ENCODE measurements around the gene CDK18. TPM values are rescaled to one million over a fixed set of nuclear protein-coding genes. Genes with fewer than 3 reads are reported as not detected.

CDK18 gene
- total and polyA plus RNA-seq, 12 donors = 41.4 to 199 (median 159) TPM

DNA sequence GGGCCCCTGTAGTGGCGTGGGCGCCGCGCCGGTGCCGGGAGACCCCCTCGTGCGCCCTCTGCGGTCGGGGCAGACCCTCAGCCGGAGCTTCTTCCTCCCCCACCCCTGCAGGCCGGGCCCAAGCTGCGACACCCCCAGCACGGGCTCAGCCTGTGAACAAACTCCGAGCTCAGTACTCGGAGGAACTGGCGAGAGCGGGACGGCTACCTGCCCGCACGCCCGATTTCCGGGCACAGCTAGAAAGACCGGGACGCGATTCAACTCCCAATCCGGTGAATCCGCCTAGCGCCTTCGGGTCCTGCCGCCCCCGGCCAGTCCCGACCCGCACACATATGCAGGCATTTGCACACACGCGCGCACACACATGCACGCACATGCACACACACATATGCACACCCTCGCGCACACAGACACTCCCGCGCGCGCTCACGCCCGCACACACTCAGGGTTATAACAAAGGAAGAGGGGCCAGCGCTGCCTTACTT is 48.0 kb upstream of the CDK18 start:
- 1% methylated on average over 47 of the region's 47 CpGs for WGBS, 2 donors
- Histone ChIP-seq H3K9me3 (no peaks in the 10 kb centered on the region), H3K4me1 (peaks cover 0 to 22% (median 18%) of the 10 kb centered on the region in 9 donors), H3K27ac (no peak overlapping the region), H3K27me3 (peaks cover 24 to 100% (median 97%) of the 10 kb centered on the region in 7 donors), H3K36me3 (no peaks in the 10 kb centered on the region), H3K4me3 (peak overlapping the region in 3 of 10 donors; percentile 8 to 20 (median 14))
- intact Hi-C loops (cut with DNase I) = no loop called here
- TF ChIP-seq, protein P1, sequence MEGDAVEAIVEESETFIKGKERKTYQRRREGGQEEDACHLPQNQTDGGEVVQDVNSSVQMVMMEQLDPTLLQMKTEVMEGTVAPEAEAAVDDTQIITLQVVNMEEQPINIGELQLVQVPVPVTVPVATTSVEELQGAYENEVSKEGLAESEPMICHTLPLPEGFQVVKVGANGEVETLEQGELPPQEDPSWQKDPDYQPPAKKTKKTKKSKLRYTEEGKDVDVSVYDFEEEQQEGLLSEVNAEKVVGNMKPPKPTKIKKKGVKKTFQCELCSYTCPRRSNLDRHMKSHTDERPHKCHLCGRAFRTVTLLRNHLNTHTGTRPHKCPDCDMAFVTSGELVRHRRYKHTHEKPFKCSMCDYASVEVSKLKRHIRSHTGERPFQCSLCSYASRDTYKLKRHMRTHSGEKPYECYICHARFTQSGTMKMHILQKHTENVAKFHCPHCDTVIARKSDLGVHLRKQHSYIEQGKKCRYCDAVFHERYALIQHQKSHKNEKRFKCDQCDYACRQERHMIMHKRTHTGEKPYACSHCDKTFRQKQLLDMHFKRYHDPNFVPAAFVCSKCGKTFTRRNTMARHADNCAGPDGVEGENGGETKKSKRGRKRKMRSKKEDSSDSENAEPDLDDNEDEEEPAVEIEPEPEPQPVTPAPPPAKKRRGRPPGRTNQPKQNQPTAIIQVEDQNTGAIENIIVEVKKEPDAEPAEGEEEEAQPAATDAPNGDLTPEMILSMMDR (IDR thresholded peaks at IDR 0.05) = no peak
- no peak for ATAC-seq
- DNase-seq = no peak

DNA sequence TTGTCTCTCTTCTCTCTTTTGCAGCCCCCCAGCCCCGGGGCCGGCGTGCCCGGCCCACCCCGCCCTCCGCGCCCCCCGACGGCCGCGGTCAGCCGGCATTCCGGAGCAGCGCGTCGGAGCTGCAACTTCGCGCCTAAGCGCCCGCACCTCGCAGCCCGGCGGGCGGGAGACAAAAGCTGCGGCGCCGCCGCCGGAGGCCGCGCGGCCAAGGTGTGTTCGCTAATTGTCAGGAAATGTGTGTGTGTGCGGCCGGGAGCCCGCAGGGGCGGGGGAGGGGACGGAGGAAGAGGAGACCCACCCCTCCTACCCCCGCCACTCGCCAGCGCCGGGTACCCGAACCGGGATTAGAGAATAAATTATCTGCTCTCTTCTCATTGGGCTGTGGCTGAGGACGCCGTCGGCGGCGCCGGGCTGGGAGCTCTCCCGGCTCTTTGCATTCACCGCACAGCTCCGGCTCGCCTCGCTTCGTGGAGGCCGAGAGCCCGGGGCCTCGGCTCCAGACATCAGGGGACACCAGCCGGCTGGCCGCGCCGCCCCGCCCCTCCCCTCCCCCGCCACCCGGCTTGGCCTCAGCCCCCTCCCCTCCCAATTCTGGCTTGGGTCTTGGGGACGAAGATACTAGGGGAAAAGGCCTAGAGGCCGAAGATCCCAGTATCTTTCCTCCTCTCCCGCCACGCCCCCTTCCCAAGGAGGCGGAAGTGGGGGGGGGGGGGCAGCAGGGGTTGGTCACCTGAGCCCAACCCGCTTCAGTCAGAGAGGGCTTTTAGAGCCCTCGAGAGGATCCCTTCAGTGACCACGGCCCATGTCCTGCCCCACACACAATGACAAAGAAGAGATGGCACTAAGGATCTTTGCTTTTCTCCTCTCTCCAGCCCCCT is 47.4 kb upstream of the CDK18 start:
- ATAC-seq = no peak
- intact Hi-C loops (cut with DNase I) = no loop called here

DNA sequence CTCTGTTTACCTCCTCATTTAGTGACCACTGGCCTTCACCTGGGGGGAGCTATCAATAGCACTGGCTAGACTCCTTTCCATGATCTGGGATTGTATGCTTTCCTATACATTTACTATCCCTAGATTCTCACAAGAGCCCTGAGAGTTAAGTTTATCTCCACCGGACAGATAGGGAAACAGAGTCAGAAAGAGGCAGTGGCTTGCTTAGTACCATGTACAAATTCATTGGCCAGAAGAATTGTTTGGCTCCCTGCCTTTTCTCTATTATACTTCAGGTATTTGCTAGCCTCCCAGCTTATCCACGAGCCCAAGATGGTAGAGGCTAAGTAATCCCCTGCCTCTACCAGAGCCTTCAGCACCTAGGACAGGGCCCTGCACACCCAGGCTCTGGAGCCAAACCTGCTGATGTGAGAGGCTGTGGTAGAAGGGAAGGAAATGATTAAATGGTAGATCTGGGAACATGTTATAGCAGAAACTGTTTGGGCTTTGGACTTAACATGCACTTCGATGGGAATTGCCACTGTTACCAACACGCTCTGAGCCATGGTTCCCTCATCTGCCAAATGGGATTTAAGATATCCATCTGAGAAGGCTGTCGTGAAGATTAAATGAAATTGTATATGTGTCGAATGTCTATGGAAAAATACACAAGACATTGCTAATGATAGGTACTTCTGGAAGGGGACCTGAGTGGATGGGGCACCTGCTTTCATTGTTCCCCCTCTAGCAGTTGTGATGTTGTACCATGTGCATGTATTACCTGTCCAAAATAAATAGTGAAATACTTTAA is 45.5 kb upstream of the CDK18 start:
- no peaks in the 10 kb centered on the region for H3K9me3 ChIP-seq
- WGBS, 2 donors = 55% methylated on average over 6 of the region's 6 CpGs
- no peak overlapping the region for H3K4me3 ChIP-seq
- no peak for DNase-seq
- peak in 3 of 8 donors; percentile 64 to 78 (median 72) for ATAC-seq
- TF ChIP-seq, protein P1 (IDR thresholded peaks at IDR 0.05) = no peak
- no peaks in the 10 kb centered on the region for H3K36me3 ChIP-seq
- no peak overlapping the region for H3K27ac ChIP-seq
- intact Hi-C loops (cut with DNase I) = no loop called here
- peaks cover 24 to 97% (median 84%) of the 10 kb centered on the region in 7 donors for H3K27me3 ChIP-seq
- peaks cover 0 to 22% (median 18%) of the 10 kb centered on the region in 9 donors for H3K4me1 ChIP-seq

More for the DNA sequence above, 47.4 kb upstream of the CDK18 start:
- 1 to 2% methylated on average over 70 to 73 of the region's 74 CpGs for WGBS, 2 donors
- Histone ChIP-seq H3K4me3 (peak overlapping the region in 4 of 10 donors; percentile 8 to 20 (median 12)), H3K27ac (no peak overlapping the region), H3K4me1 (peaks cover 0 to 22% (median 18%) of the 10 kb centered on the region in 9 donors), H3K36me3 (no peaks in the 10 kb centered on the region), H3K27me3 (peaks cover 24 to 99% (median 96%) of the 10 kb centered on the region in 7 donors), H3K9me3 (no peaks in the 10 kb centered on the region)
- TF ChIP-seq, protein P1 (IDR thresholded peaks at IDR 0.05) = no peak
- no peak for DNase-seq

DNA sequence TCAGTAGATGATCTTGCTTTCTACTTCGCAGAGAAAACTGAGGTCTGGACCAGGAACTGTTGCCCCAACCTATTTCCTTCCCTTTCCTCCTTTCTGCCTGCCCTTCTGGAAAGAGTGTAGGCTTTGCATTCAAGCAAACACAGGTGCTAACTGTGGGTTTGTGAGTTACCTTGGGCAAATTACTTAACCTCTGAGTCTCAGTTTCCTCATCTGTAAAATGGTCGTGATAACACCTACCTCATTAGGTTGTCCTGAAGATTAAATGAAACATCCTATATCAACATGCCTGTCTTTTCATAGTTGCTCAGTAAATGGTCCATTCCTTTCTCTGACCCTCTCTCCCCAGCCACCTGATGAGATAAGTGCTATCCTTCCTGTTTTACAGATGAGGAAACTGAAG is 39.1 kb upstream of the CDK18 start:
- TF ChIP-seq, protein P1 (IDR thresholded peaks at IDR 0.05) = no peak
- DNase-seq = no peak
- Histone ChIP-seq H3K27me3 (peaks cover 0 to 60% (median 35%) of the 10 kb centered on the region in 7 donors), H3K4me3 (no peak overlapping the region), H3K27ac (no peak overlapping the region), H3K4me1 (peaks cover 0 to 6% (median 0%) of the 10 kb centered on the region in 9 donors), H3K36me3 (no peaks in the 10 kb centered on the region), H3K9me3 (no peaks in the 10 kb centered on the region)
- 79 to 94% methylated on average over 2 of the region's 2 CpGs for WGBS, 2 donors
- ATAC-seq = no peak
- intact Hi-C loops (cut with DNase I) = no loop called here
